Activated CD8-positive, alpha-beta memory T cell treated with anti-CD3 and anti-CD28 coated beads for 24 hours (primary cell): ENCODE results near the gene ATG12.
"Not testable (repeated sequence)": the region's sequence is repeated elsewhere in the genome, so short reads cannot be mapped to it uniquely, and the experiment has no call there.

Source experiments
- DNase-seq: peaks from one replicate; pipeline ENCODE4 v3.0.0-alpha.2; 2020

The ATG12 gene

DNA sequence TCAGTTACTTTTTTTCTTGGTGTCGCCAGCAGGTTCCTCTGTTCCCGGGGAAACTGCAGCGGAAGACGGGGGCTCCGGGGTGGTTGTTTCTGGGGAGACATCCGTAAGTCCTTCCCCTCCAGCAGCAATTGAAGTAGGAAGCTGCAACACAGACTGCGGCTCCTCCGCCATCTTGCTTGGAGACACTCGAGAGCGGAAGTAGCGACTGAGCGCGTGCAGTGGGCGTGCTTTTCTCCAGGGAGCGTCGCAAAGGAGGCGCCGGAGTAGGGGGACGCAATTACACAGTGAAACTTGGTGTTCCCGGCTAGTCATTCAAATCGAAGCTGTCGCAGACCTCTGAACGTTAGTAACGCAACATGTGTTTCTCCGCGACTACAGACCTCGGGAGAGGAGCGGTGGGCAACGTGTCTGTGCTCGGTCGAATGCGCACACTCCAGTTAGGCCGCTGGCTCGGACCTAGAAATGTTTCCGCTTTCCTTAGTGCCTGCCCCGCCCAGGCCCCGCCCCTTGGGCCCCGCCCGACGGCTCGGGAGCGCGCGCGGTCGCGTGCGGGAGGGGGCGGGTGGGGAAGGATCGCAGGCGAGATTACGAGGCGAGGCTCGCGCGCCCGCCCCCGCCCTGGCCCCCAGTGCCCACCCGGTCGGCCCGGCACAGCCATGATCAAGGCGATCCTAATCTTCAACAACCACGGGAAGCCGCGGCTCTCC, at the start of gene ATG12, which contains the start of gene AP3S1:
Gene ATG12 (minus strand): TSS at position 184 of the 707 bp plus-strand sequence. CDS start 13 bp downstream, at position 171.
Gene AP3S1 (plus strand): TSS at position 554 of the 707 bp plus-strand sequence. CDS start 103 bp downstream, at position 657.
- peak; percentile 98 for DNase-seq

DNA sequence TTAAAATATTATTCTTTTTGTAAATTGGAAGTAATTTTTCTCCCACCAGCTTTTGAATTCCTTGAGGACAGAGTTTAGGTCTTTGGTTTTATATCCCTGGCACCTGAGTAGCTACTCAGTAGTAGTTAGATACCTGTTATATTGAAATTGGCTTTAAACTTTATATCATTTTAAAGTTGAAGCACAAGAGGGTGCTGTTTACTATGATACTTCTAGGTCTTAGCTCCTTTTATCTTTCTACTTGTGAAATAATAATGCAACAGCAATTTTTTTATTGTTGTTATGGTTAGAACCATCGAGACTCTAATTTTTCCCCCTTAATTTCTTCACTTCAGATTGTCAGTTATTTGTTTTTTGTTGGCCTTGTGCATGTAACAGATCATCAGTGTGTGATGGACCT, 46.7 kb upstream of the ATG12 start:
- no peak for DNase-seq

DNA sequence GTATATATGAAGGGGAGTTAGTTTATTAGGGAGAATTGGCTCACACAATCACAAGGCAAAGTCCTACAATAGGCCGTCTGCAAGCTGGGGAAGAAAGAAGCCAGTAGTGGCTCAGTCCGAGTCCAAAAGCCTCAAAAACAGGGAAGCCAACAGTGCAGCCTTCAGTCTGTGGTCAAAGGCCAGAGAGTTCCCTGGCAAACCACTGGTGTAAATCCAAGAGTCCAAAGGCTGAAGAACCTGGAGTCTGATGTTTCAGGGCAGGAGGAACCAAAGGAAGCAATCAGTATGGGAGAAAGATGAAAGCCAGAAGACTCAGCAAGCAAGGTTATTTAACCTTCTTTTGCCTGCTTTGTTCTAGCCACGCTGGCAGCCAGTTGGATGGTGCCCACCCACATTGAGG, 43.8 kb upstream of the ATG12 start:
- DNase-seq: not testable (repeated sequence)

DNA sequence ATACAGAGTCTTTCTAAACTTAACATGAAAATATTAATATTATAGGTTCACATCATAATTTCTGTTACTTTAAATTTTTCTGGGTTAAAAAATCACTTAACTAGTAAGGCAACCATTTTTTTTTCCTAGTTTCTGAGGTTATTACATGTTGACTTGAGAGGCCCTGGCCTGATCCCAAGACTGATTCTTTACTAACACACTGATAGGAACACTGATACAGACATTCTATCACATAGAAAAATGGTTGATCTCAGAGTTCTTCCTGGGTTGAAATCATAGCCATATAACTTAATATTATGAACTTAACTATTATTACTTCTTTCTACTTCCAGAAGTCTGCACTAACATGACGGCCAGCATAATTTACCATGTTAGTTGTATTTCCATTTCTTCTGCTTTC, 43.3 kb upstream of the ATG12 start:
- DNase-seq: no peak

DNA sequence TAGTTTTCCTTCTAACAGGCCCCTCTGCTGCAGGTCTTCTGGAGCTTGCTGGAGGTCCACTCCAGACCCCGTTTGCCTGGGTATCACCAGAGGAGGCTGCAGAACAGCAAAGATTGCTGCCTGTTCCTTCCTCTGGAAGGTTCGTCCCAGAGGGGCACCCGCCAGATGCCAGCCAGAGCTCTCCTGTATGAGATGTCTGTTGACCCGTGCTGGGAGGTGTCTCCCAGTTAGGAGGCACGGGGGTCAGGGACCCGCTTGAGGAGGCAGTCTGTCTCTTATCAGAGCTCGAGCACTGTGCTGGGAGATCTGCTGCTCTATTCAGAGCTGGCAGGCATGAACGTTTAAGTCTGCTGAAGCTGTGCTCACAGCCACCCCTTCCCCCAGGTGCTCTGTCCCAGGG, 41.1 kb upstream of the ATG12 start:
- DNase-seq: not testable (repeated sequence)

DNA sequence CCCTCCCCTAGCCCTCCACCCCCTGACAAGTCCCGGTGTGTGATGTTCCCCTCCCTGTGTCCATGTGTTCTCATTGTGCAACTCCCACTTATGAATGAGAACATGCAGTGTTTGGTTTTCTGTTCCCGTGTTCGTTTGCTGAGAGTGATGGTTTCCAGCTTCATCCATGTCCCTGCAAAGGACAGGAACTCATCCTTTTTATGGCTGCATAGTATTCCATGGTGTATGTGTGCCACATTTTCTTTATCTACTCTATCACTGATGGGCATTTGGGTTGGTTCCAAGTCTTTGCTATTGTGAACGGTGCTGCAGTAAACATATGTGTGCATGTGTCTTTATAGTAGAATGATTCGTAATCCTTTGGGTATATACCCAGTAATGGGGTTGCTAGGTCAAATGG, 36.0 kb upstream of the ATG12 start:
- DNase-seq: not testable (repeated sequence)

DNA sequence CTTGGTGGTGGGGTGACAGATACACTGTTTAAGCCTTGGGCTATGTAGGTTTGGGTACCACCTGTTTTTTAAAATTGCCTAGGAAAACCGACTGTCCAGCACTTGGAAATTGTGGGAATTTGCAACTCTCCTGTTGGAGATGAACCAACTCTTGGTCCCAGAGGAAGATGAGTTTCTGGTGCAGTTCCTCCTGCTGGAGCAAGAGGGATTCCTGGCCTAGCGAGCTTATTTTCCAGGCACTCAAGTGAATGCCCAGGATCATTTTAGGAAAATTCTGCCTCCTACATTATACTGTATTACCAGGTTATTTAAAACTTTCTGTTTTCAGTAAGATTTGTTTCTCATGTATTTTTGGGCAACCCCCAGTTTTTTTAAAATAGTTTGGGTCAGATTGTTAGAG, 34.1 kb upstream of the ATG12 start:
- no peak for DNase-seq

DNA sequence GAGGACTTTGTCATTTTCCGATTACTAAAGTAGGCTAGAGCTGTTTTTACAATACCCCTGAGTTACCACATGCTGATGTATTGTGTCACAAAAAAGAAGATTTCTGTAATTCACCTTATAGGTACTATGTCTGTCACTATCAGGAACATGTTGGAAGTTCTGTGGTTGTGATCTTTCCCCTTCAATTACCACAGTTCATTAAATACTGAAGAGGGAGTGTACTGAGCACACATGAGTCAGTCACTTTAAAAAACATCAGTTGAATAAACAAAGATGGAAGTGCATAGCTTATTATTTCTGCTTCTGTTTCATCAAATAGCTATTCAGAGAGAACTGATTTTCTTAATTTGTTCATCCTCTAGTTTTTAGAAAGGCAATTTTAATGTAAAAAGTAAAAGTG, 32.0 kb upstream of the ATG12 start:
- DNase-seq: no peak

DNA sequence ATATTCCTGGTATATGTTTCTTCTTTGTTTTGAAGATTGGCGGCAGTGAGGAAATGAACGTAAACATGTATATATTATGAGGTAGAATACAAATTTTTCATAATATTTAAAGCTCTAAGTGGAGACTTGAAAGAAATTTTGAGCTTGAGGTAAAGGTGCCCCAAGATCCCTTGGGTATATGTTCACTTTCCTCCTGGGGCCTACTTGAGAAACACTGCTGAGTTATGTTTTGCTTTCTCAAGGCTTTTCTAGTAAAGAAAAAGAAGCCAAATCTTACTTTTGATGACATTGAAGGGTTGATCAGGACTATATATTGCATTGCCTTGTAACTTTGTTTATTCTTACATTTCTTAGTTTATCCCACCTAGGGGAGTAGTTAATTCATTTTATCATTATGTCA, 31.1 kb upstream of the ATG12 start:
- no peak for DNase-seq

DNA sequence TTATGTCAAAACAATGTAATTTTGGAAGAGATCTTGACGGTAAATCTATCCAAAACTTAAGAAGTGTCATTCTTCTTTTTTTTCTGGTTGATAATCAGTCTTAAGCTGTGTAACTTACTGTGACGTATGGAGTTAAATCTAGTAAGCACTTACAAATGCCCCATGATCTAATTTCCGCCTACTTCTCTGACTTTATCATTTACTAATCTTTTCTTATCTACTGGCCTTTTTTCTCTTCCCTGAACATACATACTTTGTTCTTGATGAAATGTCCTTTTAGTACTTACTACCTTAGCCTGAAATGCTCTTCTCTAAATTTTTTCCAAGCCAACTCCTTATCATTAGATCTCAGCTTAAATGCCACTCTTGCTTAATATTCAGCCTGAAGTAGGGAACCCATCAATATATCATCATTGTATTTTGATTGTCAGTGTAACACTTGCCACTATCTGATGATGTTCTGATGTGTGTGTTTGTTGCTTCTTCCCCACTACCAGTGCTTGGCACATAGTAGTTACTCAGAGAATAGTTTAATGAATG, 28.0 kb upstream of the ATG12 start:
- DNase-seq: no peak

DNA sequence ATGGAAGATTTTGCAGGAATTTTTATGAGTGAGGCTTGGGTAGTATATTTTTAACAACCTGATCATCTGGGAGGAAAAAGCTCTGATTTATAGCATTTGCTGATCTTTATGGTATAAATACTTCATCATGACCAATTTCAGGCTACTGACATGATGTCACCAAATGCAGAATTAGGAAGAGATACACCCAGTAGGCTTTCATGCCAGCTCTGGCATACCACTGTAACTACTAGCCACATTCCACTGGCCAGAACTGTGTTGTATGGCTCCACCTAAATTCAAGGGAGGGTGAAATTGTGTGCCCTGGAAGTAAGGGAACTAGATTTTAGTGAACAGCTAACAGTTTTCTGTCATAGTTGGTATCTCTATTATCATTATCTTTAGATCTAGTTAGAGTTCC, 18.0 kb upstream of the ATG12 start:
- no peak for DNase-seq

DNA sequence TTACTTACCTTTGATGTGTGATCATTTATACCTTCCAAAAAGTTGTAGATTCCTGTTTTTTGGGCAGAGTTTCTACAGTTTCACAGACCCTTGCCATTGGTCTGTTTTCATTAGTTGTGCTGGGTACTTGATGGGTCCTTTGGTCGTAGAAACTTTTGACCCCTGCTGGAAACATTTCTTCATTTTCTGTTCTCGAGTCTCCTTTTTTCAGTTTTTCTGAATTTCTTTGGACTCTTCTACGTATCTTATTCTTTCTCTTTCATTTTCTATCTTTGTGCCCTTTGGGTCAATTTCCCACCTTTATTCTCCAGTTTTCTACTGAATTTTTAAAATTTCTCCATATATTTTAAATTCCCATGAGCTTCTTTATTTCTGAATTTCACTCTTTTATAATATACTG, 17.0 kb upstream of the ATG12 start:
- no peak for DNase-seq

DNA sequence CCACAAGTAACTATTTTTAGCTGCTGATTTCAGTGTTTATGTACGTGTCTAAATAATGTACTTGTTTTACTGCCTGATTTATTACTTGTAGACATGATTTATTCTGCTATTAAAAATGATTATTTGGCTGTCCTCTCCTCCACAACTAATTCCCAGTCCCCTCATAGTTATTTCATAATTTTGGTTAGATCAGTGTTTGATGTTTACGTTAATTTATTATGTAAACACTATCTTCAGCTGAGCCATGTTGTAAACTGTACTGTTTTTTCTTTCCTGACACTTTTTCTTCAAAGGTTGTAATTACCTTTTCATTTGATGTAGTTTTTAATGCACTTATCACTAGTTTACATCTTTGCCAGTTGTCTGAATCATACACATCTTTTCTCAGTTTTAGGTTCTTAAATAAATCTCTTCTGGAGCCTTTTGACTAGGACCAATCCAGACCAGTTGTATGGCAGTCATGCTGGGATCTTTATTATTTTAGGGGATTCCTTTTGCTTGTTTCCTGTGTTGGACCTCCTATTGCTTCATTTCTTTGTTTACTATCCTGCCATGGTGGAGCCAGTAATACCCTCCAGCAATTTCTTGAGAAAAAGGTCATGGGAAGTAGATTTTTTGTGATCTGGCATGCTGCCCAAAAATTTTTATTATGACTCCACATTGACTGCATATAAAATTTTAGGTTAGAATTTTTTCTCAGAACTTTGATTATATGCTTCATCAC, 16.4 kb upstream of the ATG12 start:
- DNase-seq: no peak

DNA sequence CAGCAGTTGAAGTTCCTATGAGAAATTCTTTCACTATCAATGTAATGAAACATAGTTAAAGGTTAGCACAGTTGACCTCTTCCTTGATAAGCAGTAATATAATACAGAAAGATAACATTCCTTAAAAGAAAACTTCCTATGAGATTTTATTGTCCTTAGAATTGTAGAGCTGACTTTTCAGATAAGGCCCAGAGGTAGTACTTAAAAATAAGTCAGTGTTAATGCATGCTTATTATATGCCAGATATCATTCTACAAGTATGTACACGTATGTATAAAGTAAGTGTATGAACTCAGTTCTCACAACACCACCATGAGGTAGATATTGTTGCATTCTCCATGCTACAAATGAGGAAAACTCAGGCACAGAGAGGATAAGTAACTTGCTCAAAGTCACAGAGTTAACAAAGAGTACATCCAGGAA, 15.7 kb upstream of the ATG12 start:
- DNase-seq: no peak

DNA sequence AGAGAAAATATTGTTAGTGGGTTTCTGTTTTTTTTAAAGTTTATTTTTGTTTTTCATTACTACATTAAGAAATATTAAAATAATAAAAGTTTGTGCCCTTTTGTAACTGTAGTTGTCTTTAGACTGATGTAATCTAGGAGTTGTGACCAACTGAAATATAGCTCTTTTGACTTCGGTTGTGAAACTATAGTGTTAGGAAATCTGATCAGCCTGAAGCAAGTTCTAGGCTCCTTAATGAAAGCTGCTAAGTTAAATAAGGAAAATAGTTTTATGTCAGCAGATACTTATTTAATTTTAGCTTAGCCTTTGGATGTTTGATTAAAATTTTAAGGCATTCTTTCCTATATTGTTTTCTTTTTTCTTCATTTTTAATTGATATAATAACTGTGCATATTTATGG, 14.6 kb upstream of the ATG12 start:
- DNase-seq: no peak

DNA sequence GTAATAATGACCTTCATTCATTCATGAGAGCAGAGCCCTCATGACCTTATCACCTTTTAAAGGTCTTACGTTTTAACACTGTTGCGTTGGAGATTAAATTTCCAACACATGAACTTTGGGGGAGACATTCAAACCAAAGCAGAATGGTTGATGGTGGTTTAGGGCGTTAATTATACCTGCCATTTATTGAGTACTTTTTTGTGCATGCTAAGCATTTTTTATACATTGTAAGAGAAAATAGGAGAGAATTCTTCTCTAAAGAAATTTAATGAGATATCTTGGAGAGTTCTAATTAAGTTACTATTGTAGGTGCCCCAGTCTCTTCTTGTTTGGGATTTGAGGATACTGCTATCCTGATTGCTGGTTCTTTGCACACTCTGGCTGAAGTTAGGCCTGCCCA, 12.8 kb upstream of the ATG12 start:
- DNase-seq: no peak

DNA sequence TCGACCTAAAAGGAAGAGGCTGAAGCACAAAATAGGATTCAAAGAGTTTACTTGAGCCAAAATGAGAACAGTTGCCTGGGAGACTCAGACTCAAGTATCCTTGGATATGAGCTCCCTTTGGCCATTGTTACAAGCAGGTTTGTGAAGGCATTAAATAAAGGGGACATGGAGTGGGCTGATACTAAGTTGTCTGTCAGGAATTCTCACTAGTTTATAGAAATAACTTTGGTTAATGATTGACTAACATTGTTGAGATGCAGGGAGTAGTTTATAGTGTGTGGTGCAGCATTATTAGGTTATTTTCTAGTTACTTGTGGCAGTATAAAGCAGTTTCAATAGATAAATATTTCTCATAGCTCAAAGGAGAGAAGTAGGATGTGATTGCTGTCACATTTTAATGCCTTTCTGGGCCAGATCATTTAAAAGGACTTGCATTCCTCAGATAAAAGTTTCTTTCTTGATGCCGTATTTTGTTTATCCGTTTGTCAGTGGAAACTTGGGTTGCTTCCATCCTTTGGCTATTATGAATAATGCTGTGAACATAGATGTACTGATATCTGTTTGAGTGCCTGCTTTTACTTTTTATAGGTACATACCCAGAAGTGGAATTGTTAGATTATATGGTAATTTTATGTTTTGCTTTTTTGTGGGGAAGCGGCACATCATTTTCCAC, 9.5 kb upstream of the ATG12 start:
- no peak for DNase-seq

DNA sequence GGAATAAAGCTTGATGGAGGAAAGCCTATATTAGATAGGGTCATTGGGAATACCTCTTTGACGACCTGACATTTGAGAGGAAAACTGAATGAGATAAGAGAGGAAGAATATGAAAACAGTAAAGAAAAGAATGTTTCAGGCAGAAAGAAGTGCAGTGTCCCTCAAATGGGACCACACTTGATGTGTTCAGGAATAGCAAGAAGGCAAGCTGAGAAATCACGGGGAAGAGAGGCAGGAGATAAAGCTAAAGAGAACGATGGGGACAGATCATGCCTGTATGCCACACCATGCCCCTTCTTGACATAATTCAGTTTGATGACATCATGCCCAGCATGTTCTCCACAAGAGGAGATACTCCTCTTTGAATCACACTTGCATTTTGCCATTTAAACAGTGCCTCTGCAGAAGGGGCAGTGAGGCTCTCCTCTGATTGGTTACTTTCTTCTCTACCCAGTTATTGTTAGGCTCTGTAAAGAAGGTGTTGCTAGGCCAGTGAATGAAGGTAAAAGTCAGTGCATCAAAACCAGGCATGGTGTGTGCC, 8.0 kb upstream of the ATG12 start:
- no peak for DNase-seq

DNA sequence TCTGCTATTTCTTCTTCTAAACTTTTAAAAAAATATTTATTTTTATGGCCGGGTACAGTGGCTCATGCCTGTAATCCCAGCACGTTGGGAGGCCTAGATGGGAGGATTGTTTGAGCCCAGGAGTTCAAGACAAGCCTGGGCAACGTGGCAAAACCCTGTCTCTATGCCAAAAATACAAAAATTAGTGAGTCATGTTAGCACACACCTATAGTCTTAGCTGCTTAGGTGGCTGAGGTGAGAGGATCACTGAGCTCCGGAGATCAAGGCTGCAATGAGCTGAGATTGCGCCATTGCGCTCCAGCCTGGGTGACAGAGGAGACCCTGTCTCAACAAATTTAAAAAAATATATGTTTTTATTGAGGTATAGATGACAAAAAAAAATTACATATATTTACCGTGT, 5.9 kb upstream of the ATG12 start:
- DNase-seq: no peak

DNA sequence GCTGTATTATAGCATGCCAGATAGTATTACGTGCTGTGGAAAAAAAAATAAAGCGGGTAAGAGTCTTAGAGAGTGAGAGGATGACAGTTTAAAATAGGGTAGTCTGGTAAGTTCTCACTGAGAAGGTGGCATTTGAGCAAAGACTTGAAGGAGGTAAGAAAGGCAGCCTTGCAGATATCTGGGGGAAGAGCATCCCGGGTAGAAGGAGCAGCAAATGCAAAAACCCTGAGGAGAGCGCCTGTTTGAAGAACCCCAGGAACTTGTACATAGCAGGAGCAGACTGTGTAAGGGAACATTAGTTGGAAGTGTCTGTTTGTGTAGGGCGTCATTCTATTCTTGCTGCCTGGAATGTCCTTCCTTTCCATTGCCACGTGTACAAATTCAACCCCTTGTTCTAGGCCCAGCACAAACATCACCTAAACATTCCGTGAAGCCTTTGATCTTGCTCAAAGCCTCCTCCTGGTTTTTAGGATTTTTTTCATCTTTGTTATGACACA, 3.0 kb upstream of the ATG12 start:
- no peak for DNase-seq

DNA sequence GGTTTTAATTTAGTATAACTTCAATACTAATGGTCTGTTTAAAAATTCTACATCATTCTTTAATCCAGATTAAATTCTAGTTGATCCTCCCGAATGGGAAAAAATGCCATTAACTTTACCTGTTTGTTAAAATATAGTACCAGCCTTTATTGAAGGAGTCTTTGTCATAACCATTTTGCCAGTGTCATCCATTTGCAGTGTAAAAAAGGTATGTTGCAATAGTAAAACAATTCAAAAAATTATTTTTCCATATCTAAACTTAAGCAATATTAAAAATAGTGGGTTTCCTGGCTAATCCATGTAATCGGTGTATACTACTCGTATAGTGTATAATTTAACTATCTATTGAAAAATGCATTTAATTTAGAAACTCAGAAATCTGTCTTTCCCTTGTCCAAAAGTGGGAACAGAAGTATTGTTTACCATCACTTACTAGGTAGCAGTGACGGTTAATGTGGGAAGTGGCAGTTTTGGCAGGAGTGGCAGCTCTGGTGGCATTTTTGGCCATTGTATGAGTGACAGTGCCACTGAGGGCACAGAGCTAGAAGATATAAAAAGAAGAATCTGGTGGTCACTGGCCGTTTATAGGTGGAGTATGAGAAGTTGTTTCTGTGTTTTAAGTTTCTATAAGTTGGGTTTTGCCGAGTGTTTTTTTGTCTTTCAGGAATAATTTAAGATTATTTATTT, 2.2 kb upstream of the ATG12 start:
- no peak for DNase-seq

DNA sequence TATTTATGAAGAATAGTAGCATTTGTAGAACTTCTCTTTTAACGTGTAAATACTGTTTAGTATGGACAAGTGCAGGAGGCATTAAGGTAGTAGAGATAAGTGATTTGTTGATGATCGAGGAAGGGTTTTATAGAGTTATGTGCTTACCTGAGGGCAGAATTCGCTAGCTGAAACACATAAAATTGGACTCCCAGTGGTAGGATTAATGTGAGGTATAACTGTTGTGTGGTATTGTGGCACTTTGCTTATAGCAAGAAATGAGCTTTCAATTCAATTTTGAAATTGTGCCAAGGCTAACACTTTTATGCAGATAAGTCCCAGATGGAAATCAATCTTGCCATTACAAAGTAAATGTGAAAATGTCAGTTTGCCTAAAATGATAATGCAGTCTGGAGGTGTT, 1.6 kb upstream of the ATG12 start:
- no peak for DNase-seq
